ENCODE data around the gene MEDAG. TPM values are rescaled to one million over a fixed set of nuclear protein-coding genes. Genes with fewer than 3 reads are reported as not detected.

Gene MEDAG
- total RNA-seq, 2 experiments from 2014 or later, result 0.08 TPM; not detected in 1

DNA sequence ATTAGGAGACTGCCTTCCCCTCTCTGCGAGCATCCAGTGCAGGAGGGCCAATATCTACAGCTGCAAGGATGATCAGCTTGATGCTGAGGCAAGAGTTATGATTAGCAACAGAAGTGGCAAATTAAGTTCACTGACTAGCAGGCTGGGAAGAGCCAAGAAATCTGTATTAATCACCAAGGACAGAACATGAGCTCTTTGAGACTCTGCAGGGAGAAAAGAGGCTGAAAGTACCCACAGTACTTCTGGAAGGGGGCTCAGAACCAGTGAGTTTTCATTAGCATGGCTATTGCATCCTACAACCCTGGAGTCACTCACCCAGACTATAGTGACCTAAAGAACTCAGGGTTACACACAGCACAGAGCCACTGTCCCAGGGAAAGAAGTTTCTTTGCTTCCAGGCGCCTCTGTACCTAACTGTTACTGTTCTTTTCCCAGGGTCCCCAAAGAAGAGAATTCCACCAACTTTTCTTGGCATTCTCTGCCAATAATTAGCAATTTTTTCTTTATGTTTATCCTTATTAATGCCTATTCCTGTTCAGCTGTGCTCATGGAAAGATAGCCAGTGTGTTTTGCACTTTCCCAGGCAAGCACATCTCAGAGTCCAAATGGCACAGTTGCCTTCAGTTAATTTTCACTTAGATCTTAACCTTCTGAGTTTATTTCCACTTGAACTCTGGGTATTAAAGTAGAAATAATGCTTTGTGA, 25.8 kb upstream of the MEDAG start:
- ChIA-PET CTCF (interaction anchor here (0.9 to 1.8 kb wide), 2 partner anchors 10 to 14 kb away, joined by 3 to 7 read pairs; no protein-coding TSS in a partner anchor), POLR2A (no interaction called here)
- no peak overlapping the region for H3K27ac Mint-ChIP-seq
- H3K9me3 Mint-ChIP-seq, result peaks cover 6% of the 10 kb centered on the region
- DNase-seq, result no peak
- no peak overlapping the region for H3K4me3 Mint-ChIP-seq
- peaks cover 42% of the 10 kb centered on the region for H3K27me3 Mint-ChIP-seq
- H3K36me3 Mint-ChIP-seq (ENCODE audit: low read depth), result no peaks in the 10 kb centered on the region
- H3K4me1 Mint-ChIP-seq, result peaks cover 11% of the 10 kb centered on the region

GRCh38 chr13:30880856-30881155, 25.3 kb upstream of the MEDAG start:
- DNase-seq, result no peak
- peaks cover 6% of the 10 kb centered on the region for H3K9me3 Mint-ChIP-seq
- no peak overlapping the region for H3K4me3 Mint-ChIP-seq
- ChIA-PET POLR2A (no interaction called here), CTCF (no interaction called here)
- H3K27me3 Mint-ChIP-seq, result peaks cover 40% of the 10 kb centered on the region
- H3K36me3 Mint-ChIP-seq (ENCODE audit: low read depth), result no peaks in the 10 kb centered on the region
- H3K27ac Mint-ChIP-seq, result no peak overlapping the region
- peaks cover 11% of the 10 kb centered on the region for H3K4me1 Mint-ChIP-seq

- DNase-seq, result no peak
- Mint-ChIP-seq H3K9me3 (peaks cover 6% of the 10 kb centered on the region), H3K4me1 (peaks cover 11% of the 10 kb centered on the region), H3K27me3 (peaks cover 38% of the 10 kb centered on the region), H3K27ac (no peak overlapping the region), H3K4me3 (no peak overlapping the region), H3K36me3 (ENCODE audit: low read depth) (no peaks in the 10 kb centered on the region)
- ChIA-PET CTCF (no interaction called here), POLR2A (no interaction called here)
Measured at GRCh38 chr13:30881191-30881651, 24.9 kb upstream of the MEDAG start.

- Mint-ChIP-seq H3K4me3 (no peak overlapping the region), H3K4me1 (peaks cover 11% of the 10 kb centered on the region), H3K27me3 (peaks cover 40% of the 10 kb centered on the region), H3K9me3 (peaks cover 6% of the 10 kb centered on the region), H3K36me3 (ENCODE audit: low read depth) (no peaks in the 10 kb centered on the region), H3K27ac (no peak overlapping the region)
- ChIA-PET CTCF (no interaction called here), POLR2A (no interaction called here)
- DNase-seq, result no peak
Measured at GRCh38 chr13:30882026-30882850, 23.8 kb upstream of the MEDAG start.

DNA sequence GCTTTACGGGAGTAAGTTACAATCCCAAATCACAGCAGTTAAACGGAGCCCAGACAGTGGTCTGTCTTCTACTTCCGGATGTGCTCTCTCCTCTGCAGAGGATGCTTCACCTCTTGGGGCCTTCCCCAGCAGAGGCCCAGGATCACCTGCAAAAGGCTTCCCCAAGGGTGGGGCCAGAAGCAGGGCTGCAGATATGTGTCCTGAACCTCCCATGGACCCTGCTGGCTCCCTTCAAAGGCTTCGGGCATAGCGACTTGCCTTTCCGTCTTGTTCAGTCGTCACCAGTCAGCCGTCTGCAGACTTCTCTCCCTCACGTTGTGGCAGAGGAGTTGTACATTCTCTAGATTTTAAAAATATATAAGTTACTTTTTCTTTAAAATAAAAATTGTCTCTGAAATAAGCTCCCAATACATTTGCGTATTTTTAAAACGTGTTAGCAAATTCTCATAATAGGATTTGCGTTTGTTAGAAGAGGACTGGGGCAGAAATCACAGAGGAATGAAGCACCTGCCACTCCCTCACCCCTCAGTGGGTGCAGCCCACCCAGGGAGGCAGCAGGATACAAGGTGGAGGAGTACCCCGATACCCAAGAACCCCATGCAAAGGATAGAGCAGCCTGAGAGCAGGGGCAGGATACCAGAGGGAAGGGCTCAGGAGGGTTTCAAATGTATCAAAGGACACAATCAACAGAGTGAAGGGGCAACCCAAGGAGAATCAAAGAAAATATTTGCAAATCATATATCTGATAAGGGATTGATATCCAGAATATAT, 22.9 kb upstream of the MEDAG start:
- ChIA-PET POLR2A (no interaction called here), CTCF (interaction anchor here (0.7 kb wide), 1 partner anchor 862 kb away, joined by 3 read pairs; no protein-coding TSS in a partner anchor)
- no peak for DNase-seq
- H3K36me3 Mint-ChIP-seq (ENCODE audit: low read depth), result no peaks in the 10 kb centered on the region
- peaks cover 6% of the 10 kb centered on the region for H3K9me3 Mint-ChIP-seq
- H3K4me3 Mint-ChIP-seq, result no peak overlapping the region
- peaks cover 11% of the 10 kb centered on the region for H3K4me1 Mint-ChIP-seq
- H3K27ac Mint-ChIP-seq, result no peak overlapping the region
- peaks cover 40% of the 10 kb centered on the region for H3K27me3 Mint-ChIP-seq

DNA sequence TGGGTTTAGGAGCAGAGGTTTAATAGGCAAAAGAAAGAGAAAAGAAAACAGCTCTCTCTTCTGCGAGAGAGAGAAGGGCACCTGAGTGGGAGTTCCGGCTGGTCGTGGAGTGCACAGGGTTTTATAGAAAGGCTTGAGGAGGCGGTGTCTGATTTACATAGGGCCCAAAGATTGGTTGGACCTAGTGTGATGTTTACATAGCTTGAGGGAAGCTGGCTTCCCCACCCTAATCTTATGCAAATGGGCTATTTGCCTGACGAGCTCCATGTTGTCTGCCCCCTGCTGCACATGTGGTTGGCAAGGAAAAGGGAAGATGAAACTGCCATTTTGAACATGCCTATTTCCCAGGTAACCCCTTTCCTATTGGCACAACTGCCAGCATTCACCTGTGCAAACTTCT, 21.5 kb upstream of the MEDAG start:
- Mint-ChIP-seq H3K4me1 (peaks cover 11% of the 10 kb centered on the region), H3K27me3 (peaks cover 36% of the 10 kb centered on the region), H3K27ac (no peak overlapping the region), H3K9me3 (peaks cover 8% of the 10 kb centered on the region), H3K36me3 (ENCODE audit: low read depth) (no peaks in the 10 kb centered on the region), H3K4me3 (no peak overlapping the region)
- POLR2A ChIA-PET, result no interaction called here
- CTCF ChIA-PET, result no interaction called here
- no peak for DNase-seq

GRCh38 chr13:30889196-30889690, 16.8 kb upstream of the MEDAG start:
- Mint-ChIP-seq H3K9me3 (peaks cover 5% of the 10 kb centered on the region), H3K4me3 (no peak overlapping the region), H3K27me3 (peaks cover 31% of the 10 kb centered on the region), H3K36me3 (ENCODE audit: low read depth) (no peaks in the 10 kb centered on the region), H3K27ac (no peak overlapping the region), H3K4me1 (peaks cover 8% of the 10 kb centered on the region)
- no peak for DNase-seq
- ChIA-PET CTCF (interaction anchor here (0.8 kb wide), 1 partner anchor 21 kb away, joined by 6 read pairs; no protein-coding TSS in a partner anchor), POLR2A (no interaction called here)

- CTCF ChIA-PET, result interaction anchor here (1.3 to 1.5 kb wide), 2 partner anchors 9 to 27 kb away, joined by 3 to 6 read pairs; no protein-coding TSS in a partner anchor
Measured at GRCh38 chr13:30892966-30893365, 13.1 kb upstream of the MEDAG start.

GRCh38 chr13:30895773-30896172, 10.3 kb upstream of the MEDAG start:
- DNase-seq, result no peak
- Mint-ChIP-seq H3K27ac (no peak overlapping the region), H3K27me3 (peaks cover 38% of the 10 kb centered on the region), H3K4me1 (peaks cover 8% of the 10 kb centered on the region), H3K36me3 (ENCODE audit: low read depth) (no peaks in the 10 kb centered on the region), H3K4me3 (no peak overlapping the region), H3K9me3 (no peaks in the 10 kb centered on the region)
- POLR2A ChIA-PET, result no interaction called here
- CTCF ChIA-PET, result no interaction called here

More at GRCh38 chr13:30892966-30893365, 13.1 kb upstream of the MEDAG start:
- Mint-ChIP-seq H3K9me3 (peaks cover 2% of the 10 kb centered on the region), H3K36me3 (ENCODE audit: low read depth) (no peaks in the 10 kb centered on the region), H3K27me3 (peaks cover 29% of the 10 kb centered on the region), H3K4me3 (no peak overlapping the region), H3K27ac (no peak overlapping the region), H3K4me1 (no peaks in the 10 kb centered on the region)
- POLR2A ChIA-PET, result no interaction called here
- no peak for DNase-seq

GRCh38 chr13:30898070-30898469, 8.0 kb upstream of the MEDAG start:
- H3K27me3 Mint-ChIP-seq, result peaks cover 39% of the 10 kb centered on the region
- no peak for DNase-seq
- H3K36me3 Mint-ChIP-seq (ENCODE audit: low read depth), result no peaks in the 10 kb centered on the region
- ChIA-PET POLR2A (no interaction called here), CTCF (no interaction called here)
- H3K9me3 Mint-ChIP-seq, result no peaks in the 10 kb centered on the region
- peaks cover 9% of the 10 kb centered on the region for H3K4me1 Mint-ChIP-seq
- no peak overlapping the region for H3K27ac Mint-ChIP-seq
- no peak overlapping the region for H3K4me3 Mint-ChIP-seq

- H3K4me3 Mint-ChIP-seq, result no peak overlapping the region
Measured at GRCh38 chr13:30898678-30899241, 7.3 kb upstream of the MEDAG start.

DNA sequence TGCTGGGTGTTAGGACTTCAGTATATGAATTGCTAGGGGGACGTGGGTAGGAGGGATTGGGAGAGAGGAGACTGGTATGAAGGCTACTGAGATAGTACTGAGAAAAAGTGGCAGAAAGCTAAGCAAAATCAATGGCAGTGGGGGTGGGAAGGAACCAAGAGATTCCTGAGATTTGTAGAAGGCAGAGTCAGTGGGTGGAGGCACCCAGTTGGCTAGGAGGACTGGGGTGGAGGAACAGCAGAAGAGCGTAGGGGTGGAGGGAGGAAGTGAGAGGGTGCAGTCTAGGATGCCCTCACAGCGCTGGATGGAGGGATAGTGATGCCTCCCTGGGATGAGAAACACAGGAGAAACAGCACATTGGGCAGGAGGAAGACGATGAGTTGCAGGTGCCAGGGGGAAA, 5.6 kb upstream of the MEDAG start:
- ChIA-PET CTCF (interaction anchor here (2.4 kb wide), 1 partner anchor 8 kb away, joined by 6 read pairs; no protein-coding TSS in a partner anchor), POLR2A (interaction anchor here (1.4 kb wide), 1 partner anchor 10 kb away, joined by 3 read pairs; no protein-coding TSS in a partner anchor)
- peaks cover 58% of the 10 kb centered on the region for H3K27me3 Mint-ChIP-seq
- no peak overlapping the region for H3K4me3 Mint-ChIP-seq
- H3K9me3 Mint-ChIP-seq, result no peaks in the 10 kb centered on the region
- DNase-seq, result no peak
- peaks cover 10% of the 10 kb centered on the region for H3K4me1 Mint-ChIP-seq
- H3K27ac Mint-ChIP-seq, result no peak overlapping the region
- no peaks in the 10 kb centered on the region for H3K36me3 Mint-ChIP-seq (ENCODE audit: low read depth)

More at GRCh38 chr13:30898678-30899241, 7.3 kb upstream of the MEDAG start:
- no peak overlapping the region for H3K27ac Mint-ChIP-seq
- no peaks in the 10 kb centered on the region for H3K36me3 Mint-ChIP-seq (ENCODE audit: low read depth)
- H3K27me3 Mint-ChIP-seq, result peaks cover 41% of the 10 kb centered on the region
- H3K9me3 Mint-ChIP-seq, result no peaks in the 10 kb centered on the region
- H3K4me1 Mint-ChIP-seq, result peaks cover 9% of the 10 kb centered on the region
- ChIA-PET CTCF (no interaction called here), POLR2A (no interaction called here)
- DNase-seq, result no peak

Data from activated CD4-positive, alpha-beta memory T cell treated with anti-CD3 and anti-CD28 coated beads, Interleukin-2, amount 10 ng/mL, durations not matched to agents 7 days and 5 days (primary cell).